ENCODE data around the gene ERCC3.
"Not testable (repeated sequence)": the region's sequence is repeated elsewhere in the genome, so short reads cannot be mapped to it uniquely, and the experiment has no call there.

Gene ERCC3

GRCh38 chr2:127226132-127226519 is 67.8 kb downstream of the ERCC3 start:
- no peak for DNase-seq (ENCODE audit: low spot score)

GRCh38 chr2:127225186-127225960 is 68.6 kb downstream of the ERCC3 start:
- DNase-seq (ENCODE audit: low spot score) = no peak

- not testable (repeated sequence) for DNase-seq (ENCODE audit: low spot score)
Observed at GRCh38 chr2:127224135-127224534, 69.8 kb downstream of the ERCC3 start.

- no peak for DNase-seq (ENCODE audit: low spot score)
Observed at GRCh38 chr2:127220768-127221527, 73.0 kb downstream of the ERCC3 start.

- DNase-seq (ENCODE audit: low spot score) = no peak
Observed at GRCh38 chr2:127220102-127220767, 73.7 kb downstream of the ERCC3 start, which contains the start of gene CYP27C1. Gene CYP27C1 (minus strand): TSS chr2:127220299. CDS start chr2:127220270, 29 bp downstream.

GRCh38 chr2:127219171-127220070 is 74.5 kb downstream of the ERCC3 start:
- DNase-seq (ENCODE audit: low spot score) = no peak

- DNase-seq (ENCODE audit: low spot score) = no peak
Observed at GRCh38 chr2:127218812-127219170, 75.2 kb downstream of the ERCC3 start.

- no peak for DNase-seq (ENCODE audit: low spot score)
Observed at GRCh38 chr2:127217470-127218325, 76.2 kb downstream of the ERCC3 start.

GRCh38 chr2:127216593-127216992 is 77.4 kb downstream of the ERCC3 start:
- DNase-seq (ENCODE audit: low spot score) = no peak

GRCh38 chr2:127216095-127216494 is 77.8 kb downstream of the ERCC3 start:
- no peak for DNase-seq (ENCODE audit: low spot score)

GRCh38 chr2:127214201-127214600 is 79.7 kb downstream of the ERCC3 start:
- not testable (repeated sequence) for DNase-seq (ENCODE audit: low spot score)

GRCh38 chr2:127208313-127208712 is 85.6 kb downstream of the ERCC3 start:
- DNase-seq (ENCODE audit: low spot score) = no peak
